Fibroblast of pulmonary artery (primary cell): Measurements from ENCODE around the gene WWP2.
A peak's percentile ranks its signal among the peaks of the same experiment; 100 is the strongest.

Source experiments
- DNase-seq: peaks from one replicate; pipeline ENCODE4 v3.0.0-alpha.2; 2010; ENCODE audit warnings: low read depth
- H3K4me3 ChIP-seq: replicated peaks from 2 replicates; pipeline ENCODE4 v1.5.1; 2011; ENCODE audit warnings: low read depth, mild to moderate bottlenecking, control low read depth, low read length, moderate library complexity
- CTCF ChIP-seq: IDR thresholded peaks from 2 replicates; pipeline ENCODE4 v1.5.1; 2011; ENCODE audit warnings: mild to moderate bottlenecking, control low read depth, low read length, inconsistent platforms; ENCODE audit errors: missing control alignments

WWP2 gene

GRCh38 chr16:69917739-69918138 lies 155.6 kb downstream of the WWP2 start:
- TF ChIP-seq CTCF, result no peak

GRCh38 chr16:69918241-69918640 lies 156.1 kb downstream of the WWP2 start:
- DNase-seq, result no peak
- peak overlapping the region; percentile 45 for H3K4me3 ChIP-seq
- no peak for TF ChIP-seq CTCF

More at GRCh38 chr16:69917739-69918138, 155.6 kb downstream of the WWP2 start:
- DNase-seq, result peak; percentile 98
- peak overlapping the region; percentile 45 for H3K4me3 ChIP-seq

GRCh38 chr16:69921127-69921526 lies 159.0 kb downstream of the WWP2 start:
- peak; percentile 14 for DNase-seq
- TF ChIP-seq CTCF, result no peak

GRCh38 chr16:69922200-69922599 lies 160.1 kb downstream of the WWP2 start:
- no peak for TF ChIP-seq CTCF
- no peak overlapping the region for H3K4me3 ChIP-seq
- DNase-seq, result no peak

More at GRCh38 chr16:69921127-69921526, 159.0 kb downstream of the WWP2 start:
- H3K4me3 ChIP-seq, result no peak overlapping the region

- DNase-seq, result no peak
- TF ChIP-seq CTCF, result no peak
- no peak overlapping the region for H3K4me3 ChIP-seq
Measured at GRCh38 chr16:69924041-69924775, 162.1 kb downstream of the WWP2 start.

- DNase-seq, result peak; percentile 88
- TF ChIP-seq CTCF, result no peak
- H3K4me3 ChIP-seq, result peak overlapping the region; percentile 30
Measured at GRCh38 chr16:69924777-69925191, 162.7 kb downstream of the WWP2 start.

GRCh38 chr16:69925311-69925710 lies 163.2 kb downstream of the WWP2 start:
- TF ChIP-seq CTCF, result no peak
- no peak for DNase-seq
- H3K4me3 ChIP-seq, result peak overlapping the region; percentile 30
